ENCODE data around the gene CSF2RB. TPM values are rescaled to one million over a fixed set of nuclear protein-coding genes. Genes with fewer than 3 reads are reported as not detected.

CSF2RB gene
- total RNA-seq, 1 donor from 2014 or later, result 2.8 TPM

DNA sequence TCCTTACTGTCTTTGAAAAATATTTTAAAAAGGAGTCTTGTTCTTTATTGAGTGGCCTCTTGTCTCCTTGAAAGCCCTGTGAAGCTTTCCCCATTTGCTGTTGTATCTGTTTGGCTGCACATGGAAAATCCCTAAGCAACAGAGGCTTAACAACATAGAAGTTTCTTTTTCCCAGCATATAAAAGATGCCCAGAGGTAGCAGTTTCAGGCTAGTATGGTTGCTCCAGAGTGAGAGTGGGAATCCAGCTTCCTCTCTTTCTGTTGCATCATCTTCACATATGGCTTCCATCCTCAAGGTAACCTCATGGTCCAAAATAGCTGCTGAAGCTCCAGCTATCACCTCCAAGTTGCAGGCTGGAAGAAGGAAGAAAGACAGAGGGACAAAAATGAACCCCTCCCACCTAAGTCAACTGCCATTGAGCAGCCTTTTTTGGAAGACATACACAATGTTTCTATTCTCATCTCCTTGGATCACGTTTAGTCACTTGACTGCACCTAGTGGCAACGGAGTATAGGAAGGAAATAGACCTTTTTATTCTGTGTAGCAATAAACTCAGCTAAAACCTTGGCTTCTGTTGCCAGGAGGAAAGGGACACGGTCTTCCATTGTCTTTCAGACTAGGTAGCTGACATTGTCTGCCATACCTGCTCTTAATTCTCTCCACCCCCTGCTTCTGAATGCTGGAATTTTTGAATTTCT is 5.3 kb downstream of the CSF2RB start:
- no peak for DNase-seq (ENCODE audit: low read depth in 2 of 2)

DNA sequence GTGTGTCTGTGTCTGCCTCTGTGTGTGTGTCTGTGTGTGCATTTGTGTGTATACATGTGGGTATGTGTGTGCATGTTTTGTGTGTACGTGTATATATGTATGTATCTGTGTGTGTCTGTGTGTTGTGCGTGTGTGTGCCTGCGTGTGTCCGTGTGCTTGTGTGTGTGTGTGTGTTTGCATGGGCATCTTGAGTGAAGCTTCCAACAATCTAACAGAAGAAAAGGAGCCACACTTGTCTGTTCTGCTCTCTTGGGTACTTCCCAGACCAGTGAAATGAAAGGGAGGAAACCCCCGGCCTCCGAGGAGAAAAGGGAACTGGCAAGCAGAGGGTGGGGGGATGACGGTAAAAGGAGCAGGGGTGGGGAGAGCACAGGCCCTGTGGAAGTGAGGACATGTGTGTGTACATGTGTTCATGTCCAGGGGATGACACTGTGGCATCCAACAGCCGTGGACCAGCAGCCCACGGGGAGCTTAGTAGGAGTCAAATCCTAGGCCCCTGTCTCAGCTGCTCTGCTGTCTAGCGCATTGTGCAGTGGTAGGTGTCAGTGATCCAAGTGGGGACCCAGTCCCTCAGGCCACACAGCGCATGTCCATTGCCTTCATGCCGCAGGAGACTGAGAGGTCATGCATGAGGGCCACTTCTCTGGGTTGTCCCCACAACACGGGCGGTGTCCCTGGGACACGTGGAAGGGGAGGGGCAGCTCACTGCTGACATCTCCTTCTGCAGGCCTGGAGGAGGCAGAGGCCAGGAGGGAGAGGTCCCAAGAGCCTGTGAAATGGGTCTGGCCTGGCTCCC is 8.1 kb downstream of the CSF2RB start:
- DNase-seq (ENCODE audit: low read depth in 2 of 2), result no peak

DNA sequence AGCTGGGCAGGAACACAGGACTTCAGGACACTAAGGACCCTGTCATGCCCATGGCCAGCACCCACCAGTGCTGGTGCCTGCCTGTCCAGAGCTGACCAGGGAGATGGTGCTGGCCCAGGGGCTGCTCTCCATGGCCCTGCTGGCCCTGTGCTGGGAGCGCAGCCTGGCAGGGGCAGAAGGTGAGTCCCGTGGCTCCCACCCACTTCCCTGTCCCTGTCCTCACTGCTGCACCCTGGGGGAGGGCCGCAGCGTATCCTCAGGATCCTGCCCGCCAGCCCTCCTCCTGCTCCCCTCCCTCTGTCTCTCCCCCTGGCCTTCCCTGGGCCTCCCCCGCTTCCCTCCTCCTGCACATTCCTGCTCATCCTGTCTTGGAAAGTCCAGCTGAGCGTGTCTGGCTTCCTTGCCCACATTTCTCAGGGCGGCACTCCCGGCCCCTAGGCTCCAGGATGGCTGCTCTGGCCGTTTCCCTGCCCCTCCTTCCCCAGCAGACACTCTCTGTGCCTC is 8.7 kb downstream of the CSF2RB start:
- no peak for DNase-seq (ENCODE audit: low read depth in 2 of 2)

DNA sequence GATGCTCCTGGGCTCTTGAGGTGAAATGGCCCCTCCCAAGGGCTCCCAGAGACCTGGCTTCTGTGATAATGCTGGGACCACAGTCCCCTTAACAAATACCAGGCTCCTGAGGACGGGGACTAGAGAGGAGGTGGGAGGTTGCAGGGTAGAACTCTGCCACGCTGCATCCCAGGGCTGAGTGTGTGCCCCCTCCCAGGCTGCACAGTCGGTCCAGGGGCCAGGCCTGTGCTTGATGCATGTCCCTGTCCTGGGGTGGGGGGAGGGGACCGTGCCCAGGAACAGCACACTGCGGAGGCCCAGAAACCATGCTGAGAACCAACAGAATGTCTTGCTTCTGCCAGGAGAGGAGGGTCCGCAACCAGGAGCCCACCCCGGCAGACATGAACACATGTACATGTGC is 9.3 kb downstream of the CSF2RB start:
- DNase-seq (ENCODE audit: low read depth in 2 of 2), result no peak

DNA sequence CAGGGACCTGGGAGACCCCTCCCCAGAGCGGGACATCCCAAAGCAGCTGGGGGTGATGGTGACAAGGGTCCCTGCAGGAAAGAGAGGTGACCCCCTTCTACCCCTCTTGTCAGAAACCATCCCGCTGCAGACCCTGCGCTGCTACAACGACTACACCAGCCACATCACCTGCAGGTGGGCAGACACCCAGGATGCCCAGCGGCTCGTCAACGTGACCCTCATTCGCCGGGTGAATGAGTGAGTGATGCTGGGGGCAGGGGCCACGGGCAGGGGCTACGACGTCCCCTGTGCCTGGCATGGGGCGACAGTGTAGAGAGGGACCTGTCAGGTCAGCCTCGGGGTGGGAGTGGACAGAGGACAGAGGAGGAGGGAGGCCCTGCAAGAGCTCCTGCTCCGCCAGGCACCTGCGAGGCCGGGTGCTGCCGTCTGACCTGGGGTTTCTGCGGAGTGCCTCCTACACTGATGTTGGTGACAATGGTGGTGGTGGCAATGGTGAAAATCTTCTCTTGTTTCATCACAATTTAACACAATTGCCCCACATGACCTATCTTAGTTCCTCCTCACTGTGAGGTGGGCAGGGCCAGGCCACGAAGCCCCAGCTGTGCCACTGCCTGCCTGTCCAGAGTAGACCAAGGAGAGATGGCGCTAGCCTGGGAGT is 9.8 kb downstream of the CSF2RB start:
- no peak for DNase-seq (ENCODE audit: low read depth in 2 of 2)

DNA sequence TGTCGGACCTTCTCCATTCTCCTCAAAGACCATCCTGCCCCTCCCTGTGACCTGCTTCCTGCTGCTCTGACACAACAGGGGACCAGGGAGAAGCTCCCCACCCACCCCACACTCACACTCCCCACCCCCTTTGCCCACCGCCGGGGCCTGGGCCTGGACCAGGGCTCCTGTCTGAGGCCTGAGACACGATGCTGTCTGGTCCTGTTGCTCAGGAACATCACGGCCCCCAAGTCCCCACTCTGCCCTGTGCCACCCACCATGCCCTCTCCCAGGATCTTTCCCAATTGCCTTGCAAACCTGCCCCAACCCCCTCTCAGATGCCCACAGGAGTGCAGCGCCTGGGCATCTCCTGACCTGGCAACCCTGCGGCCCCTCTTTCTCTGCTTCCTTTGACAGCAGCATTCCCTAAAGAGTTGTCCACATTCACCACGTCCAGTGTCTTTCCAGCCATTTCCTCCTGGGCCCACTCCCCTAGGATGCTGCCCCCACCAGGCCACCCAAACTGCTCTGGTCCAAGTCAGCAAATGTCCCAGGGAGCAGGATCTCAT is 10.8 kb downstream of the CSF2RB start:
- DNase-seq (ENCODE audit: low read depth in 2 of 2), result no peak

DNA sequence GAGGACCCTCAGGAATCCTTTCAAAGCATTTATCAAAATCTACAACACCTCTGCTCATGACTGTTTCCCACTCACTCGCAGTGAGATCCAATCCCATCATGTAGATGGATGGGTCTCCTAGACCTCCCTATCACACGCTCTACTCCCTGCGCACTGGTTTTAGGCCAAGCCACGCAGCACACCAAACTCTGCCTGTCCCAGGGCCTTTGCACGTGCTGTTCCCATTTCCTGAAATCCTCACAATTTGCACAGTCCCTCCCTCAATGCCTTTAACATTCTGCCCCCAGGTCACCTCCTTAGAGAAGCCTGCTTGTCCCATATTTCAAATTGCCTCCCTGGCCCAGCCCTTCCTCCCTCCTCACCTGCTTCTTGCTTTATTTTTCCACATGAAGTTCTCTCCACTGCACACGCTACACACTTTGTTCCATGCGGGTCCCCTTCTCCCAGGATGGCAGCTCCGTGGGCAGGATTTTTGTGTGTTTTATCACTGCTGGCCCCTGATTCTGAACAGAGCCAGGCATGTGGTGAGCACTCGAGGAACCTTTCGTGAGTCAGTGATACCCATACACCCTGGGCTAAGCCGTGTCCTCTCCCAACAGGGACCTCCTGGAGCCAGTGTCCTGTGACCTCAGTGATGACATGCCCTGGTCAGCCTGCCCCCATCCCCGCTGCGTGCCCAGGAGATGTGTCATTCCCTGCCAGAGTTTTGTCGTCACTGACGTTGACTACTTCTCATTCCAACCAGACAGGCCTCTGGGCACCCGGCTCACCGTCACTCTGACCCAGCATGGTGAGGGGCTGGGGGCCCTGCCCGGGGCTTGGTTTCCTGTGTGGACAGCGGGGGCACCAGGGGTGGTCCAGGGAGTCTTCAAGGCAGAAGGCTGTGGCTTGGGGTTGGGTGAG is 12.2 kb downstream of the CSF2RB start:
- no peak for DNase-seq (ENCODE audit: low read depth in 2 of 2)

DNA sequence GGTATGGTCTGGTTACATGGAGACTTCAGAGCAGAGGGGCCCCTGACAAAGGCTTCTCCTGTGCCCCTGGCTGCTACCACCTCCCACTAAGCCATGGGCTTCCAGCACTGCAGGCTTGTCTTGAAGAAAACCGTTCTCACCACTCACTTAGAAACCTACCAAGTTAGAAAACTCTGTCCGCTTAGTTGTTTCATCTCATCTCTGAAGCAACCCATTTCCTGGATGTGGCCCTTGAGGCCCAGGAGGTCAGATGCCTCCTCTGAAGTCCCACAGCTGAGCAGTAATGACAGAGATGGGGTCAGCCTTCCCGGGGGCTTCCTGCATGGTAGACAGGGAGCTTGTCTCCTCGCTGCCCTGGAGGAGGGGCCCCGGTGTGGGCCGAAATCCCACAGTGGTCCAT is 12.9 kb downstream of the CSF2RB start:
- no peak for DNase-seq (ENCODE audit: low read depth in 2 of 2)

DNA sequence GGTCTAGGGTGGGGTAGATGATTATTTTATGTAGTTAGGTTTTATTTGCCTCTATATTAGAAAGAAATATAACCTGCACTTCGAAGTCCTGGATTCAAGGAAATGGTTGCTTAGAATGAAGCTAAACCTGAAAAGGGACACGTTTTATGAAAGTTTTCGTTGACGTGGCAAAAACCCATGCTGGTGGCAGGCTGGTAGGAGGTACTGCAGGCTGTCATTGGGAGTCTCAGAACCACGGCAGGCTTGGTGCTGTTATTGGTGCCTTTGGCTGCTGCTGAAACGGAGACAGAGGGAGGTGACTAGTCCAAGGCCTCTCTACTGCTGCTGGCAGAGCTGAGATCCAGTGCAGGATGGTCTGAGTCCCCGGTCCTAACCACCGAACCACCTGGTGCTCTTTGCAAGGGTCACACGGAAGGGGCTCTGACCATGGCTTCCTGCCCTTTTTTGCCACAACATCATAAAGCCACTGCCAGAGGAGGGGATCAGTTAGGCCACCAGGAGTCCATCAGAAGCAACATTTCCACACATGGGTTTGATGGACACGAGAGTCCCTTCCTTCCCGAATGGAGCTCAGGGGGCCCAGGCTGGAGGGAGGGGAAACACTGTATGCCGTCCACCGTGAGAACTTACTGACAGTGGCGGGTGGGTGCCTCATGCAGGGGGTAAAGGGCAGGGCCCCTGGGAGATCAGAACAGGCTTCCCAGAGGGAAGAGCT is 13.4 kb downstream of the CSF2RB start:
- no peak for DNase-seq (ENCODE audit: low read depth in 2 of 2)

DNA sequence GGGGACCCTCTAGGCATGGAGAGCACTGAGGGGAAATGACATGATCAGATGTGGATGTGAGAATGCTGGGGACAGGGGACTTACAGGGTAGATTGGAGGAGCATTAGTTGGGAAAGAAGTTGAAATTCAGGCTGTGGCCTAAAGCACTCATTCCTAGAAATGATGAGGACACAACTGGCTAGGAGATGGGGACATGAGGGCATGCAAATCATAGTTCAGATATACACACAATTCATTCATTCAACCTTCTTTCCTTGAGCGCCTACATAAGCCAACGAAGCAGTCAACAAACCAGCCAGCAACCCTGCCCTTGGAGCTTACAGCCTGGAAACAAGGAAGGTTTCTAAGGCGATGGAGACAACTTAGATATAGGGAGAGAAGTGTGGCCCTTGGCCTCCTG is 14.2 kb downstream of the CSF2RB start:
- no peak for DNase-seq (ENCODE audit: low read depth in 2 of 2)

DNA sequence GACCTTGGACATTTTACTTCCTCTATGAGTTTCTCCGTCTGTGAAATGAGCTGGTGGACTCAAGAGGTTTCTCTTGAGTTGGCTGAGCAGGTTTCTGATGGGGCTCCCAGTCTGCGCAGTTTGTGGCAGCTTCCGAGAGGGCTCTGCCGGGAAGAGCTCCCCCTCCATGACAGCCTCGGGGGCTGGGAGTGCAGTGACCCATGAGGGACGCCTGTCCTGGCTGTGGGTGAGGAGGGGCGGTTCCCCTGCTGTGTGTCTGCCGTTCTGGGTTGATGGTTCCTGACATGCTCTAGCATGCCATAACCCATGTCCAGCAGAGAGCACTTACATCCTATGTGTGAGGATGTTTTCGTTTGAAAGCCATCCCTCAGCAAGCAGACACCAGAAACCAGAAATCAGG is 14.8 kb downstream of the CSF2RB start:
- DNase-seq (ENCODE audit: low read depth in 2 of 2), result no peak

DNA sequence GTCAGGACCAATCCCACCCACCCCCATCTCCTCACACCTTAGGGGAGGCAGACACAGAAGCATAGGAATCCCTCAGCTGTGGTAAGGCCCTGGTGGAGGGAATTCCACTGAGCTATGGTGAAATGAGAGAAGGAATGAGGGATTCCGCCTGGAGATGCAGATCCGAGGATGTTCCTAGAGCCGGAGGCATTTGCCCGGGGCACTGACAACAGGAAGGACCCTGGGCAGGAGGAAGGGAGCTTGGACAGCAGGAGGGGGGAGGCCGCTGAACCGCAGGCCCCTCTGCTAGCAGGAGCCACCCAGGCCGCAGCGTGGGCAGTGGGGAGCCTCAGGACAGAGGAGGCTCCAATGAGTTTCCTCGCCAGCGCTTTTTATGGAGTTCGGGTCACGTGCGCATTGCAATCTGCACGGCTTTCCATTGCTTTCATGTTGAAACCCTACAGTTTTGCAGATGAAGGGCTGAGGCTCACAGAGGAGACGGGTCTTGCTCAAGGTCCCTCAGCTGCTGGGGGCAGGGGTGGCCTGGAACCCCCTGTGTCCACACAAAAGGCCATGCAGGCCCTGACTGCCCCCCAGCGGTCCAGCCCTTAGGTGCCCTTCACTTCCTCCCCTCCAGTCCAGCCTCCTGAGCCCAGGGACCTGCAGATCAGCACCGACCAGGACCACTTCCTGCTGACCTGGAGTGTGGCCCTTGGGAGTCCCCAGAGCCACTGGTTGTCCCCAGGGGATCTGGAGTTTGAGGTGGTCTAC is 15.5 kb downstream of the CSF2RB start:
- DNase-seq (ENCODE audit: low read depth in 2 of 2), result no peak

DNA sequence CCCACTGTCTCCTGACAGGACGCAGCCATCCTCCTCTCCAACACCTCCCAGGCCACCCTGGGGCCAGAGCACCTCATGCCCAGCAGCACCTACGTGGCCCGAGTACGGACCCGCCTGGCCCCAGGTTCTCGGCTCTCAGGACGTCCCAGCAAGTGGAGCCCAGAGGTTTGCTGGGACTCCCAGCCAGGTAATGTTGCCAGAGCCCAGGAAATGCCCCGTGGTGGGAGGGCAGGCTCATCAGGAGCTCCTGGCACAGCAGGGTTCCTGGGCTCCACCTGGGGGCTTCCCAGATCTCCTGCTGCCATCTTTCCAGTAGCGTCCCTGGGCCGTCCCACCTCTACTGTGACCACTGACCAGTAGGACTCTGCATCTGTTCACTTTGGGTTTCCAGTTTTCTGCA is 16.2 kb downstream of the CSF2RB start:
- DNase-seq (ENCODE audit: low read depth in 2 of 2), result no peak

DNA sequence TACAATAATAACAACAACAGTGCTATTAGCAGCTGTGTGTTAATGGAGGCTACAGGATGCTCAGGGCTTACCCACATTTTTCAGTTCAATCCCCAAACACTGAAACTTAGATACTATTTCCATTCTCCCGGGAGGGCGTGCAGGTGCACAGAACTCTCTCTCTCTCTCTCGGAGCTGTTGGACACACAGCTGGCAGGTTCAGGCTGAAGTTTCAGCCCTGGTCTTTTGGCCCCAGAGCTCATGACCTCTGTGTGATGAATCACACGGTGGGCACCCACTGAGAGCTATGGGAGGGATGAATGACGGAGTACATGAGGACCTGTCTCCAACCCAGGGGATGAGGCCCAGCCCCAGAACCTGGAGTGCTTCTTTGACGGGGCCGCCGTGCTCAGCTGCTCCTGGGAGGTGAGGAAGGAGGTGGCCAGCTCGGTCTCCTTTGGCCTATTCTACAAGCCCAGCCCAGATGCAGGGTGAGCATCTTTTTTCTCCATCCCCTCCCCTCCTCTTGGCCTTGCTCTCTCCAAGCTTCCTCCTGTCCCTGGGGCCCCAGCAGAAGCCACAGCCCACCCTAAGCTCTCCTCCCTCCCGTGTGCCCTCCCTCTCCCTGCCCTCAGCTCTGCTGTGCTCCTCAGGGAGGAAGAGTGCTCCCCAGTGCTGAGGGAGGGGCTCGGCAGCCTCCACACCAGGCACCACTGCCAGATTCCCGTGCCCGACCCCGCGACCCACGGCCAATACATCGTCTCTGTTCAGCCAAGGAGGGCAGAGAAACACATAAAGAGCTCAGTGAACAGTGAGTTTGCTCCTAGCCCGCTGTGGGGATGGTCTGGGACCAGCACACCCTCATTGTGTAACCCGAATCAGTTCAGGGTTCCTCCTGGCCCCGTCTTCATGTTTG is 16.9 kb downstream of the CSF2RB start:
- no peak for DNase-seq (ENCODE audit: low read depth in 2 of 2)

DNA sequence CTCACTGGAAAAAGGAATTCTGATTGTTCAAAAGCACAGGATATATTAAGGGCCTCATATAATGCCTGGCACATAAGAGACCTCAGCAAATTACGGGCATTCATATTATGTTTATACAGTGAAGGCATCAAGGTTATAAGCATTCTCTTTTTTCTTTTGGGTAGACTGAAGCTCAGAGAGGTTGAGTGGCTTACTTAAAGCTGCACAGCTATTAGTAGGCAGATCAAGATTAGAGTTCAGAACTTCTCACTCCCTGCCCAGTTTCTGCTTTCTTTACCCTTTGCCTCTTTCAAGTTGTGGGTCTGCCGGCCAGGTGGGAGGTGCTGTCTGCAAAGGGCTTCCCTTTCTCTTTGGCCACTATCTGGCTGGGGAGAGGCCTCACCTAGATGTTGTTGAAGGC is 18.0 kb downstream of the CSF2RB start:
- DNase-seq (ENCODE audit: low read depth in 2 of 2), result no peak

DNA sequence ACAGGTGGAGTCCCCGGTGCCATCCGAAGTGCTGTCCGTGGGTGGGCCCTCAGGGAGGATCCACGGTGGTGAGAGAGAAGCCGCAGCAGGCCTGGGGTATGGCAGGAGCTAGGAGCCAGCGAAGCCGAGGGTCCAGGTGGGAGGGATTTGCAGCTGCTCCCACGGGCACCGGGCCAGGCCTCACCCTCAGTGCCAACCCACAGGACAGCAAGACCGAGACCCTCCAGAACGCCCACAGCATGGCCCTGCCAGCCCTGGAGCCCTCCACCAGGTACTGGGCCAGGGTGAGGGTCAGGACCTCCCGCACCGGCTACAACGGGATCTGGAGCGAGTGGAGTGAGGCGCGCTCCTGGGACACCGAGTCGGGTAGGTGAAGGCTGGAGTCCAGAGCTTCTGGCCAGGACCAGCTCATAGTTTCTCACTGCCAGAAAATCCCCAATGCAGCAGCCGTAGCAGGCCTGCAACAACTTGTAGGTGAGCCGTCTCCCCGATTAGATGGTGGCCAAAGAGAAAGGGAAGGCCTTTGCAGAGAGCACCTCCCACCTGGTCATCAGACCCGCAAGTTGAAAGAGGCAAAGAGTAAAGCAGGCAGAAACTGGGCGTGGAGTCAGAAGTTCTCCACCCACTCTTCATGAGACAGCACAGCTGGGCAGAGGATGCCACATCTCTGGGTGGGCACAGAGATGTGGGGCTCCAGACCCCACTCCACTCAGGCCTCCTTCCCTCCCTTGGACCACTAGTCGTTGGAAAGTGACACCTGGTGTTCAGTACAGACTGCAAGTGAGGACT is 20.4 kb downstream of the CSF2RB start:
- no peak for DNase-seq (ENCODE audit: low read depth in 2 of 2)

DNA sequence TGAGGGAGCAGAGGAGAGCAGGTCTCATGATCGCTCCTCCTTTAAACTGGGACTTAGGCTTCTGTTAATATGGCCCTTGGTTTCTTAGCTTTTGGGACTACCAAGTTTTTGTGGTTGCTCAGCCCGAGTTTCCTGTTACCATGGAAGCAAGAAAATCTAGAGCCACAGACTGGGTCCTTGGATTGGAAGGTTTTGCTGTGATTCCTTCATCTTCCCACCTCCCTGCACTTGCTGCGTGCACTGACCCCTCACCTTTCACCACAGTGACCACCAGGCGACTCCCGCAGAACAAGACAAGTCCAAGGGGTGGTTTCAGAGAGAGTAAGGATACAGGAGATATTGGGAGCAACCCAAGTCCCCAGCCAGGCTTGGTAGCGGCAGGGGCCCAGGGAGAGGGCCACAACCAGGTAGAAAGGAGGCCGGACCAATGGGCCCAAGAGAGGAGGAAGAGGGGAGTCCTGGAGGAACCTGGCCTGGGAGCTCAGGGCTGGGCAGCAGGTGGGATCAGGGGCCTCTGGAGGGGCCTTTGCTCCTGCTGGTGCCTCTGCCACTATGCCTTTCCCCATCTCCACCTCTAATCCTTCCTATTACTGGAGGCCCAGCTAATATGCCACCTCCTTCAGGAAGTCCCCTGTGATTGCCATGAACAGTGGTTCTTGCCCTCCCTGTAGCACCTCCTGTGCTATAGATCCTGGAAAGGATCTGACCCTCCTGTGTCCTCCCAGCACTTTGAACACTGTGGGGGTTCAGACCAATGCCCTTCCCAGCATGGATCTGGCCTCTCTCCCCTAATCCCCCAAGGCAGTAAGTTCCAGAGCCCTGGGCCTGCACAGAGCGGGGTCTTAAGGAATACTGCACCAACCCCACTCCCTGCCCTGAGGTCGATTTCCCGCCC is 21.2 kb downstream of the CSF2RB start:
- no peak for DNase-seq (ENCODE audit: low read depth in 2 of 2)
